Neural cell (in vitro differentiated cells): ENCODE data around the gene FGF1.

ENCODE experiments used
- CTCF ChIP-seq: fragments of 450-650 bp; IDR thresholded peaks from 2 replicates; pipeline ENCODE4 v1.5.1; 2014; ENCODE audit warnings: antibody characterized with exemption, mild to moderate bottlenecking, moderate library complexity; ENCODE audit not compliant: poor library complexity, severe bottlenecking
- EP300 ChIP-seq: fragments of 450-650 bp; conservative IDR thresholded peaks from 2 replicates; pipeline ENCODE4 v1.6.1; 2014; ENCODE audit warnings: antibody characterized with exemption, mild to moderate bottlenecking, moderate library complexity; ENCODE audit not compliant: poor library complexity, severe bottlenecking
- EZH2 ChIP-seq: fragments of 200-600, 300-800 bp; shearing (Covaris generic), sonication (generic); IDR thresholded peaks from 2 replicates; pipeline ENCODE4 v1.6.1; 2014; ENCODE audit warnings: antibody characterized with exemption, low read length, borderline replicate concordance, mild to moderate bottlenecking; ENCODE audit not compliant: insufficient read depth, poor library complexity, severe bottlenecking
- MXI1 ChIP-seq: fragments of 450-650 bp; conservative IDR thresholded peaks from 2 replicates; pipeline ENCODE4 v1.6.1; 2014; ENCODE audit warnings: antibody characterized with exemption, mild to moderate bottlenecking; ENCODE audit not compliant: poor library complexity, severe bottlenecking
- POLR2AphosphoS5 ChIP-seq: IDR thresholded peaks from 2 replicates; pipeline ENCODE4 v1.6.1; 2012
- RAD21 ChIP-seq: fragments of 450-650 bp; conservative IDR thresholded peaks from 2 replicates; pipeline ENCODE4 v1.6.1; 2014; ENCODE audit warnings: antibody characterized with exemption, mild to moderate bottlenecking, moderate library complexity

- TF ChIP-seq EP300 (no peak), CTCF (no peak), MXI1 (no peak), EZH2 (no peak), POLR2AphosphoS5 (no peak), RAD21 (no peak)
These were observed 73.2 kb downstream of the FGF1 start for GRCh38 chr5:142612494-142613270.
